Eye (tissue), 1 donor: Measurements from ENCODE around the gene IVL.

Experiments
- DNase-seq: peaks from one replicate; pipeline ENCODE4 v3.0.0-alpha.2; 2015

IVL gene

DNA sequence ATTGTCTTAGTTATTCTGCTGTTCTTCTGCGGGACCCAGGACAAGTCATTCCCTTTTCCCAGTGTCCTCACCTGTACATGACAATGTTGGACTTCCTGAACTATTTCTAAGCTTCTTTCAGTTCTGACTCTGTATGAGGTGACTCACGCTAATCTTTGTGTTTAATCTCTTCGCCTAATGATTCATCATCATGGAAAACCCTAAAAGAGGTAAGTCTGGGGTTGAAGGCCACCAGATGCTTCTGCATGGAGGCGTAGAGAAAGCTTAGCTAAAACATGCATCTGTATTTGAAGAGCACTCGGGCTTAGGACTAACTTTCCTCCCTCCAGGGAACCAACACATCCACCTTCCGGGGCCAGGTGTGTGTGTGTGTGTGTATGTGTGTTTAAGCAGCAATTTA, 46.1 kb downstream of the IVL start:
- no peak for DNase-seq

DNA sequence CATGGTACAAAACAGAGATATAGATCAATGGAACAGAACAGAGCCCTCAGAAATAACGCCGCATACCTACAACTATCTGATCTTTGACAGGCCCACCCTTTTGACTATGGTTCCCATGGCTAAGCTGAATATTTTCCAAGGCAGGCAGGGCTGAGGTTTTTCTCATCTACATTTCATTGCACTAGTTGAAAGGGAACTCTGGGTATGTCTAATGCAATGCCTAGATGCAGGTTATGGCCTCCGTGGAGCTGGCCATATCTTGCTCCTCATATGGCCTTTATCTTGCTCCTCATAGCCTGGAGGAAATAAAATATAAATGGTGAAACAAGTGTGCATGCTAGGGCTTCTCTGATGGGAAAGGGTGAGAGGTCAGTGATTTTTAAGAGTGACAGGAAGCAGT, 49.2 kb downstream of the IVL start:
- DNase-seq = no peak

DNA sequence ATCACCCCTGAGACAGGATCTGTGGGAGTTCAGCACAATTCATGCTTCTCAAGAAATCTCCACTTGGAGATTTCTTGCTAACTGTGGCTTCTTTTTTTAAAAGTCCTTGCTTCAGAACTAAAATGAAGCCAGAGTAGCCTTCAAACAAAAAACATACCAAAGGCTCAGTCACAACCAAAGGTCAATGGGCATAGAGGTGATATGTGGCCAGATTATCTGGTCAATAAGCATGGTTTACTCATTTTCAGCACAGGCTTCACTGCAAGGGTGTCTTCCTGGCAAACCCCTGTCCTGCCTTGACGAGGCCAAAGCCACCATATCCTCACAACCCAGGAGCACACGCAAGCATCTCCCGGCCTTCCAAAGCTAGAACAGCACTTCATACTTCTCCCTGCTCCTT, 50.9 kb downstream of the IVL start:
- no peak for DNase-seq

DNA sequence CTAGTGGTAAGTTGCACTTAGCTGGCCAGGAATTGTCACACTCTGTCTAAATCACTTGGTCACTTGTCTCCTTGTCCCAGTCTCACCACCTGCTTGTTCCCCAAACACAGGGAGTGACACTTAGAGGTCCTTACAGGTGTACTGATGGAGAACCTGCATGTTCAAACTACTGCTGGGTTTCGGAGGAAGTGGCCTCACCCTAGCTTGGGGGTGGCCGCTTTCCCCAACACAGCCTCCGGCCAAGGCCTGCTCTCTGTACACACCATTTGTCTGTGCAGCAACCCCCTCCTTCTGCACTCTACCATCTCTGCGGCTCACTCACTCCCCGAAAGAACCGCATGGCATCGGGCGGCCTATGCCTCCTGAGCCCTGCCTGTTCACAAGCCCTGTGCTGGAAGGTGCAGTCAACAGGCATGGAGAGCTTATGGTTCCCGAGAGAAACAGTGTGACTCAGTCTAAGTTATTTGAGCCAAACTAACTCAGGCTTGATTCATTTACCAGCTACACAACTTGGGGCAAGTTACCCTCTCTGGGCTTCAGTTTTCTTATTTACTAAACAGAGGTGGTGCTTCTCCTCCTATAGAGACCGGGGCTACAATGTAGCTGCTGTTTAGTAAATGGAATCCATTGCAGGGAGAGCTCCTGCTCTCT, 51.6 kb downstream of the IVL start:
- no peak for DNase-seq

DNA sequence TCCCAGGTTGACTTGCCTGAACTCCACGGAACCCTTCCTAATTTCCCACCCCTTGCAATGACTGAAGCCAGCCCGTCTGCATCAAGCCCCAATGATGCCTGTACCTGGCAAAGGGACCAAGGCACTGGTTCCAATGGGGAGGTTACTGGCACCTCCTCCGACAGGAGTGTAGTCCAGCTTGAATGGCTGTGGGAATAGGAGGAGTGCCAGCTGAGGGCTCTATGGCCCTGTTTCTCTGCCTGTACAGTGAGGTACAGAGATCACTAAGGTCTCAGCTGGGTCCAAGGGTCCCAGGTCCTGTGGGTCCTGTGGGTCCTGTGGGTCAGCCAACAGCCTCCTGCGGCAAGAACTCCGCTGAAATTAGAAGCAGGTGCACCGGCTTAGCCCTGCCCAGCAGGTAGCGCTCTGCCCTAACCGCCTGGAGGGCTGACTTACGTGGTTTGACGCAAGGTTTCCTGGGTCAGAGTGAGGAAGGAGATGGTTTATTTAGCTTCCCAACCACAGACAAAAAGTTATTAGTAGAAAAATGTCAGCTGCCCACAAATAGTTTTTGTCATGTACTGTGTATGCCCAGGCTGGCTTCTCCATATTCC, 52.2 kb downstream of the IVL start:
- no peak for DNase-seq
